CD4-positive, CD25-positive, alpha-beta regulatory T cell (primary cell): ENCODE results near the gene RSPH1. TPM values are rescaled to one million over a fixed set of nuclear protein-coding genes. Genes with fewer than 3 reads are reported as not detected.

Experiments
- ATAC-seq, 2 donors: fragments of 150-1000 bp; cut with Tn5 transposase; one replicate each; pipeline ENCODE4 v1.10.0; 2021; ENCODE audit warnings: low read depth in 2 of 2, moderate number of reproducible peaks in 2 of 2, moderate library complexity in 1 of 2
- DNase-seq, 3 donors: peaks; one replicate each; pipeline versions ENCODE4 v3.0.0 to v3.0.0-alpha.2; 2012 to 2022; ENCODE audit warnings: mixed read lengths in 1 of 3
- H3K27ac ChIP-seq: one replicate; pipeline ENCODE4 v1.7.0; 2013; ENCODE audit warnings: mild to moderate bottlenecking, low read length; ENCODE audit not compliant: insufficient read depth, poor library complexity, severe bottlenecking
- H3K27me3 ChIP-seq: one replicate; pipeline ENCODE4 v1.7.0; 2013; ENCODE audit warnings: low read length; ENCODE audit not compliant: control insufficient read depth, insufficient read depth
- H3K36me3 ChIP-seq: one replicate; pipeline ENCODE4 v1.7.0; 2013; ENCODE audit warnings: mild to moderate bottlenecking, low read length, moderate library complexity; ENCODE audit not compliant: control insufficient read depth, insufficient read depth
- H3K4me1 ChIP-seq: 2 replicates; pipeline ENCODE4 v1.7.0; 2013; ENCODE audit warnings: mild to moderate bottlenecking, low read length; ENCODE audit not compliant: insufficient read depth, control insufficient read depth, poor library complexity, severe bottlenecking
- H3K4me3 ChIP-seq: one replicate; pipeline ENCODE4 v1.7.0; 2013; ENCODE audit warnings: low read depth, mild to moderate bottlenecking, low read length, moderate library complexity
- H3K9me3 ChIP-seq, 2 experiments: 1 replicate in 1 of 2; 2 replicates in 1 of 2; pipeline ENCODE4 v1.7.0; 2013; ENCODE audit warnings: low read length in 2 of 2, mild to moderate bottlenecking in 1 of 2, moderate library complexity in 1 of 2; ENCODE audit not compliant: control insufficient read depth in 2 of 2
- H3K27ac Mint-ChIP-seq, 3 donors: one replicate each; pipeline ENCODE4 v1.8.0; 2020 to 2022; ENCODE audit warnings: mild to moderate bottlenecking in 3 of 3, mixed read lengths in 3 of 3, moderate library complexity in 2 of 3
- H3K27me3 Mint-ChIP-seq: one replicate; pipeline ENCODE4 v1.8.0; 2022; ENCODE audit warnings: mild to moderate bottlenecking, mixed read lengths
- H3K36me3 Mint-ChIP-seq: one replicate; pipeline ENCODE4 v1.8.0; 2020; ENCODE audit warnings: mixed read lengths
- H3K4me1 Mint-ChIP-seq, 4 donors: one replicate each; pipeline ENCODE4 v1.8.0; 2020 to 2022; ENCODE audit warnings: mixed read lengths in 4 of 4, mild to moderate bottlenecking in 1 of 4
- H3K4me3 Mint-ChIP-seq, 4 donors: one replicate each; pipeline ENCODE4 v1.8.0; 2020 to 2022; ENCODE audit warnings: mild to moderate bottlenecking in 4 of 4, mixed read lengths in 4 of 4, moderate library complexity in 3 of 4
- H3K9me3 Mint-ChIP-seq, 7 donors: one replicate each; pipeline ENCODE4 v1.8.0; 2020 to 2022; ENCODE audit warnings: mixed read lengths in 7 of 7, mild to moderate bottlenecking in 3 of 7, moderate library complexity in 2 of 7
- polyA plus RNA-seq, 4 donors: library from polyadenylated mRNA; unstranded; fragments of 300-500 nt; fragmentation: Illumina TruSeq; gene quantifications; one replicate each; pipeline ENCODE4 v1.2.3, GENCODE V29; 2021
- total RNA-seq: library from RNA; stranded (reverse); gene quantifications from one replicate; pipeline ENCODE4 v1.2.3, GENCODE V29; 2022

Gene RSPH1
- total and polyA plus RNA-seq, 5 donors from 2014 or later, result 0.25 TPM; not detected in 4

- peaks cover 0 to under 1% of the 10 kb centered on the region in 2 experiments for H3K9me3 ChIP-seq
- Mint-ChIP-seq H3K4me1 (peaks cover 20 to 60% (median 46%) of the 10 kb centered on the region in 4 donors), H3K4me3 (peak overlapping the region in 1 of 4 donors; percentile 11), H3K9me3 (no peaks in the 10 kb centered on the region), H3K27ac (peak overlapping the region in 2 of 3 donors; percentile 79 to 85), H3K27me3 (no peaks in the 10 kb centered on the region), H3K36me3 (peaks cover 64% of the 10 kb centered on the region)
- DNase-seq (no peak), ATAC-seq (no peak)
- H3K27ac ChIP-seq, result no peak overlapping the region
- no peaks in the 10 kb centered on the region for H3K27me3 ChIP-seq
- no peak overlapping the region for H3K4me3 ChIP-seq
- H3K4me1 ChIP-seq, result peaks cover 52% of the 10 kb centered on the region
- H3K36me3 ChIP-seq, result peaks cover 63% of the 10 kb centered on the region
Measured at GRCh38 chr21:42426876-42427480, 69.0 kb downstream of the RSPH1 start.

- H3K36me3 Mint-ChIP-seq, result peaks cover 65% of the 10 kb centered on the region
- H3K4me3 Mint-ChIP-seq, result peak overlapping the region in 2 of 4 donors; percentile 9 to 15
- Histone ChIP-seq H3K4me3 (no peak overlapping the region), H3K36me3 (peaks cover 63% of the 10 kb centered on the region), H3K27me3 (no peaks in the 10 kb centered on the region), H3K27ac (no peak overlapping the region), H3K9me3 (no peaks in the 10 kb centered on the region), H3K4me1 (peaks cover 52% of the 10 kb centered on the region)
- DNase-seq (no peak), ATAC-seq (no peak)
- H3K4me1 Mint-ChIP-seq, result peaks cover 20 to 65% (median 51%) of the 10 kb centered on the region in 4 donors
- H3K27me3 Mint-ChIP-seq, result no peaks in the 10 kb centered on the region
- peak overlapping the region in 2 of 3 donors; percentile 38 to 85 for H3K27ac Mint-ChIP-seq
- no peaks in the 10 kb centered on the region for H3K9me3 Mint-ChIP-seq
Measured at GRCh38 chr21:42426424-42426823, 69.6 kb downstream of the RSPH1 start.

- peak overlapping the region; percentile 86 for H3K27ac ChIP-seq
- no peaks in the 10 kb centered on the region for H3K9me3 ChIP-seq
- no peak for DNase-seq
- peaks cover 66% of the 10 kb centered on the region for H3K36me3 Mint-ChIP-seq
- H3K27me3 ChIP-seq, result no peaks in the 10 kb centered on the region
- peaks cover 60% of the 10 kb centered on the region for H3K4me1 ChIP-seq
- peak in 1 of 2 donors; percentile 2 for ATAC-seq
- H3K4me3 Mint-ChIP-seq, result peak overlapping the region; percentile 61 to 86 (median 74)
- no peaks in the 10 kb centered on the region for H3K9me3 Mint-ChIP-seq
- H3K27me3 Mint-ChIP-seq, result no peaks in the 10 kb centered on the region
- peak overlapping the region; percentile 81 to 89 (median 85) for H3K27ac Mint-ChIP-seq
- peak overlapping the region; percentile 70 for H3K4me3 ChIP-seq
- H3K36me3 ChIP-seq, result peaks cover 64% of the 10 kb centered on the region
- H3K4me1 Mint-ChIP-seq, result peaks cover 20 to 74% (median 59%) of the 10 kb centered on the region in 4 donors
Measured at GRCh38 chr21:42425591-42425990, 70.4 kb downstream of the RSPH1 start.

- peak overlapping the region; percentile 81 to 89 (median 85) for H3K27ac Mint-ChIP-seq
- peak overlapping the region; percentile 70 for H3K4me3 ChIP-seq
- no peaks in the 10 kb centered on the region for H3K9me3 ChIP-seq
- no peaks in the 10 kb centered on the region for H3K27me3 Mint-ChIP-seq
- H3K9me3 Mint-ChIP-seq, result no peaks in the 10 kb centered on the region
- peaks cover 24 to 78% (median 62%) of the 10 kb centered on the region in 4 donors for H3K4me1 Mint-ChIP-seq
- no peaks in the 10 kb centered on the region for H3K27me3 ChIP-seq
- peaks cover 69% of the 10 kb centered on the region for H3K36me3 Mint-ChIP-seq
- H3K4me1 ChIP-seq, result peaks cover 66% of the 10 kb centered on the region
- H3K4me3 Mint-ChIP-seq, result peak overlapping the region; percentile 61 to 86 (median 74)
- H3K27ac ChIP-seq, result peak overlapping the region; percentile 86
- ATAC-seq (peak; percentile 96), DNase-seq (peak; percentile 65 to 92 (median 87))
- H3K36me3 ChIP-seq, result peaks cover 64% of the 10 kb centered on the region
Measured at GRCh38 chr21:42424914-42425541, 71.0 kb downstream of the RSPH1 start.

GRCh38 chr21:42423685-42424084 lies 72.3 kb downstream of the RSPH1 start:
- ATAC-seq (no peak), DNase-seq (no peak)
- Histone ChIP-seq H3K27ac (peak overlapping the region; percentile 86), H3K4me1 (peaks cover 67% of the 10 kb centered on the region), H3K9me3 (no peaks in the 10 kb centered on the region), H3K27me3 (no peaks in the 10 kb centered on the region), H3K4me3 (peak overlapping the region; percentile 52), H3K36me3 (peaks cover 65% of the 10 kb centered on the region)
- Mint-ChIP-seq H3K36me3 (peaks cover 72% of the 10 kb centered on the region), H3K27ac (peak overlapping the region in 2 of 3 donors; percentile 85 to 89), H3K9me3 (no peaks in the 10 kb centered on the region), H3K4me3 (peak overlapping the region; percentile 7 to 81 (median 68)), H3K4me1 (peaks cover 24 to 89% (median 70%) of the 10 kb centered on the region in 4 donors), H3K27me3 (no peaks in the 10 kb centered on the region)

GRCh38 chr21:42423197-42423675 lies 72.8 kb downstream of the RSPH1 start:
- ATAC-seq (peak; percentile 22 to 36), DNase-seq (peak in 2 of 3 donors; percentile 31 to 84)
- Histone ChIP-seq H3K4me3 (peak overlapping the region; percentile 52), H3K36me3 (peaks cover 65% of the 10 kb centered on the region), H3K27me3 (no peaks in the 10 kb centered on the region), H3K27ac (peak overlapping the region; percentile 86), H3K4me1 (peaks cover 67% of the 10 kb centered on the region), H3K9me3 (no peaks in the 10 kb centered on the region)
- Mint-ChIP-seq H3K27ac (peak overlapping the region; percentile 84 to 89 (median 85)), H3K27me3 (no peaks in the 10 kb centered on the region), H3K4me1 (peaks cover 24 to 91% (median 70%) of the 10 kb centered on the region in 4 donors), H3K36me3 (peaks cover 72% of the 10 kb centered on the region), H3K9me3 (no peaks in the 10 kb centered on the region), H3K4me3 (peak overlapping the region; percentile 7 to 81 (median 68))
